ENCODE measurements around the gene ASPHD1.

Gene ASPHD1

DNA sequence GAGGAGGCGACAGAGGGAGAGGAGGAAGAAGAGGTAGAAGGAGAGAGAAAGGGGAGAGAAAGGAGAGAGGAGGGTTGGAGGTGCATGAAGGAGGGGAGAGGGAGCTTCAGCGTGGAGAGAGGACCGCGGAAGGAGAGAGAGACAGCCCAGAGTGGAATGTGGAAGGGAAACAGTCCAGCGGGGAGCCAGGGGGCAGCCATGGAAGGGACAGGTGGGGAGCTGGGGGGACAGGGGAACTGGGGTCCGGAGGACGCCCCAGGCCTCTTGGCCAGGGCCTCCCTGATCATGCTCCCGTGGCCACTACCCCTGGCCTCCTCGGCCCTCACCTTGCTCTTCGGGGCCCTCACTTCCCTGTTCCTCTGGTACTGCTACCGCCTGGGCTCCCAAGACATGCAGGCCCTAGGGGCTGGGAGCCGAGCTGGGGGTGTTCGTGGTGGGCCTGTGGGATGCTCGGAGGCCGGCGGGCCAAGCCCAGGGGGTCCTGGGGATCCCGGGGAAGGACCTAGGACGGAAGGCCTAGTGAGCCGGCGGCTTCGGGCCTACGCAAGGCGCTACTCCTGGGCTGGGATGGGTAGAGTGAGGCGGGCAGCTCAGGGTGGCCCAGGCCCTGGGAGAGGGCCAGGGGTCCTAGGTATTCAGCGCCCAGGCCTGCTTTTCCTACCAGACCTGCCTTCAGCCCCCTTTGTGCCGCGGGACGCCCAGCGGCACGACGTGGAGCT, 759 bp downstream of the ASPHD1 start:
- DNase-seq (ENCODE audit: insufficient read length, low spot score), result no peak
- no peak for FAIRE-seq
- TF ChIP-seq, protein P1, sequence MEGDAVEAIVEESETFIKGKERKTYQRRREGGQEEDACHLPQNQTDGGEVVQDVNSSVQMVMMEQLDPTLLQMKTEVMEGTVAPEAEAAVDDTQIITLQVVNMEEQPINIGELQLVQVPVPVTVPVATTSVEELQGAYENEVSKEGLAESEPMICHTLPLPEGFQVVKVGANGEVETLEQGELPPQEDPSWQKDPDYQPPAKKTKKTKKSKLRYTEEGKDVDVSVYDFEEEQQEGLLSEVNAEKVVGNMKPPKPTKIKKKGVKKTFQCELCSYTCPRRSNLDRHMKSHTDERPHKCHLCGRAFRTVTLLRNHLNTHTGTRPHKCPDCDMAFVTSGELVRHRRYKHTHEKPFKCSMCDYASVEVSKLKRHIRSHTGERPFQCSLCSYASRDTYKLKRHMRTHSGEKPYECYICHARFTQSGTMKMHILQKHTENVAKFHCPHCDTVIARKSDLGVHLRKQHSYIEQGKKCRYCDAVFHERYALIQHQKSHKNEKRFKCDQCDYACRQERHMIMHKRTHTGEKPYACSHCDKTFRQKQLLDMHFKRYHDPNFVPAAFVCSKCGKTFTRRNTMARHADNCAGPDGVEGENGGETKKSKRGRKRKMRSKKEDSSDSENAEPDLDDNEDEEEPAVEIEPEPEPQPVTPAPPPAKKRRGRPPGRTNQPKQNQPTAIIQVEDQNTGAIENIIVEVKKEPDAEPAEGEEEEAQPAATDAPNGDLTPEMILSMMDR (IDR thresholded peaks at IDR 0.05; ENCODE audit: insufficient read depth, missing control alignments), result no peak

DNA sequence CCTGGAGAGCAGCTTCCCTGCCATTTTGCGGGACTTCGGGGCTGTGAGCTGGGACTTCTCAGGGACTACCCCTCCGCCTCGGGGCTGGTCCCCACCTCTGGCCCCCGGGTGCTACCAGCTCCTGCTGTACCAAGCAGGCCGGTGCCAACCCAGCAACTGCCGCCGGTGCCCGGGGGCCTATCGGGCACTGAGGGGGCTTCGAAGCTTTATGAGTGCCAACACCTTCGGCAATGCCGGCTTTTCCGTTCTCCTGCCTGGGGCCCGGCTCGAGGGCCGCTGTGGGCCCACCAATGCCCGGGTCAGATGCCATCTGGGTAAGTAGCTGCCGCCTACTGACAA, 1.3 kb downstream of the ASPHD1 start:
- no peak for DNase-seq (ENCODE audit: insufficient read length, low spot score)
- no peak for FAIRE-seq
- TF ChIP-seq, protein P1 (IDR thresholded peaks at IDR 0.05; ENCODE audit: insufficient read depth, missing control alignments), result no peak

DNA sequence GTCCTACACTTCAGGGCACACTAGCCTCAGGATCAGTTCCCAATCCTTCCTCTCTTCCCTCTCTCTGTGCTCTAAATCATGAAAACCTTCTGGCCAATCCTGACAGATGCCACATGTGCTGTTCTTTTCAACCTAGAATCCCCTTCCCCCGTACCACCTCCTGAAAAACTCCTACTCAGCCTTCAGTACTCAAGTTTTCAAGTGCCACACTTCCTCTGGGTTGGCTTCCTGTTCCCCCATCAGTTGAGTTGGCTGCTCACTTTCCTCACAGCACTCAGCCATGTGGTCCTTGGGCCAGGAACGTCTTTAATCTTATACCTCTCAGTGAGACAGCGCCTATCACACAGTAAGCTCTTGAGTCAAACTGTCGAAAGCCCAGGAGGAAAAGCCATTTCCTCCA, 3.3 kb downstream of the ASPHD1 start:
- no peak for FAIRE-seq
- TF ChIP-seq, protein P1 (IDR thresholded peaks at IDR 0.05; ENCODE audit: insufficient read depth, missing control alignments), result no peak
- DNase-seq (ENCODE audit: insufficient read length, low spot score), result no peak

DNA sequence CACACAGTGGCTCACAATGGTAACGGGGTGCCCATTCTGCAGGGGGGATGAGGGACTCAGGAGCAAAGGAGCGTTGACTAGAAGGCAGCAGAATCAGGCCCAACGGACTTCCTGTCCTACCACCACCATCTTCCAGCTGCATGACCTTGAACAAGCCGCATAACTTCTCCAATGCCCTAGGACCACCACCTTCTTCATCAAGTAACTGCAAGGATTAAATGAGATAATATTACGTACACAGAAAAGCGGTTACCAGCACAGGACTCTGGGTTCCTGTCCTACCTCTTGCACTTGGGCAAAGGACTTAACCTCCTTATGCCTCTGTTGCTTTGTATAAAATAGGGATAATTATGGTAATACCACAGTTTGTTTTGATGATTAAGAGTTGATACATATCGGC, 4.7 kb downstream of the ASPHD1 start:
- TF ChIP-seq, protein P1 (IDR thresholded peaks at IDR 0.05; ENCODE audit: insufficient read depth, missing control alignments), result no peak
- no peak for FAIRE-seq
- no peak for DNase-seq (ENCODE audit: insufficient read length, low spot score)

DNA sequence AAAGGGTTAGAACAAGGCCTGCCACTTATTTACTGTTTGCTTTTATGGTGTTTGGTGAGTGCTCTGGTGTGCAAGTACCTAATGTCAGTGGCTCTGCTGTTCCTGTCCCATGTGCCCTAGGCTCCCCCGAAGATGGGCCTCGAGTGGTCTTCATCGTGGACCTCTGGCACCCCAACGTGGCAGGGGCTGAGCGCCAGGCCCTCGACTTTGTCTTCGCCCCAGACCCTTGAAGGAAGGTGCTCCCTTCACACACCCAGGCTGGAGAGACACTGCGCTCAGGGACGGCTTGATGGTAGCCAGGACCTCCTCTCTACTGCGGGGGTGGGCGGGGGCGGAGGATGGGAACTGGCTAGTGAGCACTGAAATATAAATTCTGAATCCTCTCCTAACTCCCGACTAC, 5.4 kb downstream of the ASPHD1 start:
- TF ChIP-seq, protein P1 (IDR thresholded peaks at IDR 0.05; ENCODE audit: insufficient read depth, missing control alignments), result no peak
- DNase-seq (ENCODE audit: insufficient read length, low spot score) (no peak), FAIRE-seq (no peak)

DNA sequence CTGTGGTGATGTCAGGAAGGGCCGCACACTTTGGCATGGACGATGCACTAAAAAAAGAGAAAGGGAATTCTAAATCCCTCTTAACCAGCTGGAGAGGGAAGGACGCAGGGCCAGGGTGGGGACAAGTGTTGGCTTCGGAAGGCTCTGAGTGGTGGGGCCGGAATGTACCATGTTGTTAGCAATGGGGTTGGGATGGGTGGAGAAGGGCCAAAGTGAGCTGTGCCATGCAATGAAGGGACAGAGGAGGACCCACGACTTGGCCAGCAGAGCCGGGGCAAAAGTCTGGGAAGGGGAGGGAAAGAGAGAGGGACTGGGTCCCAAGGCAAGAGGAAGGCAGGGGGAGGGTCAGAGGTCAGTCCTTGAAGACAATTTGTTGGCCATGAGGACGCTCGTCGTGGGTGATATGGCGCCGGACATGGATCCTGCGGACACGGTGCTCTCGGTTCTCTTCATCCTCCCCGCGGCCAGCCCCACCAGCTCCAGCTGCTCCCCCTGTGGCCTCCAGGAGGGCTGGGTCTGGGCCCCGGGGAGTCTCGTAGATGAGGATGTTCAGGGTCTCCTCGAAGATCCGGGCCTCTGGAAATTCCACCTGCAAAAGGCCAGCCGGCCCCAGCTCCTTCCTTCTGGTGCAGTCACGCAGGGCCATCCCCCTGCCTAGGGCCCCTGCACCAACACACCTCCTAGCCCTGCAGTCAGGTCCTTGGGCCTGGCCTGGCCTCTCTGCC, 6.4 kb downstream of the ASPHD1 start:
- DNase-seq (ENCODE audit: insufficient read length, low spot score) (no peak), FAIRE-seq (no peak)
- TF ChIP-seq, protein P1 (IDR thresholded peaks at IDR 0.05; ENCODE audit: insufficient read depth, missing control alignments), result no peak

DNA sequence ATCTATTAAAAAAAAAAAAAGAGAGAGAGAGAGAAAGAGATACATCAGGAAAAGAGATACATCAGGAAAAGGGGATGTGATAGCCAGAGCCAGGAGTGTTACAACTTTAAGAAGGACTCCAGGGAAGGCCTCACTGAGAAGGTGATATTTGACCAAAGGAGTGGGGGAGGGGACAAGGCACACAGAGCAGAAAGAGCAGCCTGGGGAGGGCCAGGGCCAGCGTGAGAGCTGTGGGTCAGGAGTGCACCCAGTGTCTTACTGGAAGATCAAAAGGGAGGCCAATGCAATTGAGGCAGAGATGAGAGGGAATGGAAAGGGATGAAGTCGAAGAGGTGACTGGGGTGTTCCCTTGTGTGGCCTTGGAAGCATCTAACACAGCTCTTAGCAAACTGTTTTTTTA, 7.7 kb downstream of the ASPHD1 start:
- DNase-seq (ENCODE audit: insufficient read length, low spot score), result no peak
- TF ChIP-seq, protein P1 (IDR thresholded peaks at IDR 0.05; ENCODE audit: insufficient read depth, missing control alignments), result no peak
- no peak for FAIRE-seq
